Measurements from ENCODE around the gene LRRN3. TPM values are rescaled to one million over a fixed set of nuclear protein-coding genes. Genes with fewer than 3 reads are reported as not detected.

LRRN3 gene
- total RNA-seq, 1 donor from 2014 or later = 1.7 TPM

- no peak overlapping the region for H3K27ac Mint-ChIP-seq
Observed at GRCh38 chr7:111103678-111104274, 12.8 kb downstream of the LRRN3 start.

DNA sequence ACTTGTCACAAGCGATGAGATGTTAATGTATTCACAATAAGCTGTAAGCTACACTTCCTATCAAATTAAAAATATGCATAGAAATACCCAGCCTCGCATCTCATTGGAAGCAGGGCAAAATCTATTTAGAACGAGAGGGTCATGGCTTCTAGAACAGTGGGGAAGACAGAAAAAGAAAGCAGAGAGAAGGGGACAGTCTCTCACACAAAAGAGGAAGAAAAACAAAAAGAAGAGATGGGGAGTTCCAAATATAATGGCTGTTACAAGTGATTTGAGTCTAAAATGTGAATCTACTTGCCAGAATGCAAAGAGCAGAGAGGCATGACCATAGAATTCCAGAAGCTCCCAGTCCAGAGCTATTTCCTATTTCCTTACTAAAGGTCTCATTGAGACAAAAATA lies 13.8 kb downstream of the LRRN3 start:
- Mint-ChIP-seq H3K4me3 (ENCODE audit: low read depth) (no peak overlapping the region), H3K36me3 (ENCODE audit: insufficient read depth) (no peaks in the 10 kb centered on the region), H3K4me1 (ENCODE audit: low read depth) (peaks cover 14% of the 10 kb centered on the region), H3K27me3 (no peaks in the 10 kb centered on the region), H3K27ac (no peak overlapping the region), H3K9me3 (ENCODE audit: low read depth) (peaks cover 3% of the 10 kb centered on the region)
- TF ChIP-seq, protein P1, sequence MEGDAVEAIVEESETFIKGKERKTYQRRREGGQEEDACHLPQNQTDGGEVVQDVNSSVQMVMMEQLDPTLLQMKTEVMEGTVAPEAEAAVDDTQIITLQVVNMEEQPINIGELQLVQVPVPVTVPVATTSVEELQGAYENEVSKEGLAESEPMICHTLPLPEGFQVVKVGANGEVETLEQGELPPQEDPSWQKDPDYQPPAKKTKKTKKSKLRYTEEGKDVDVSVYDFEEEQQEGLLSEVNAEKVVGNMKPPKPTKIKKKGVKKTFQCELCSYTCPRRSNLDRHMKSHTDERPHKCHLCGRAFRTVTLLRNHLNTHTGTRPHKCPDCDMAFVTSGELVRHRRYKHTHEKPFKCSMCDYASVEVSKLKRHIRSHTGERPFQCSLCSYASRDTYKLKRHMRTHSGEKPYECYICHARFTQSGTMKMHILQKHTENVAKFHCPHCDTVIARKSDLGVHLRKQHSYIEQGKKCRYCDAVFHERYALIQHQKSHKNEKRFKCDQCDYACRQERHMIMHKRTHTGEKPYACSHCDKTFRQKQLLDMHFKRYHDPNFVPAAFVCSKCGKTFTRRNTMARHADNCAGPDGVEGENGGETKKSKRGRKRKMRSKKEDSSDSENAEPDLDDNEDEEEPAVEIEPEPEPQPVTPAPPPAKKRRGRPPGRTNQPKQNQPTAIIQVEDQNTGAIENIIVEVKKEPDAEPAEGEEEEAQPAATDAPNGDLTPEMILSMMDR (IDR thresholded peaks at IDR 0.05; ENCODE audit: unreplicated experiment) = no peak
- DNase-seq (ENCODE audit: low spot score, unreplicated experiment) = no peak

More at GRCh38 chr7:111103678-111104274, 12.8 kb downstream of the LRRN3 start:
- DNase-seq (ENCODE audit: low spot score, unreplicated experiment) = no peak
- H3K9me3 Mint-ChIP-seq (ENCODE audit: low read depth) = peaks cover 3% of the 10 kb centered on the region
- TF ChIP-seq, protein P1 (IDR thresholded peaks at IDR 0.05; ENCODE audit: unreplicated experiment) = no peak
- H3K4me3 Mint-ChIP-seq (ENCODE audit: low read depth) = no peak overlapping the region
- peaks cover 14% of the 10 kb centered on the region for H3K4me1 Mint-ChIP-seq (ENCODE audit: low read depth)
- H3K27me3 Mint-ChIP-seq = no peaks in the 10 kb centered on the region
- no peaks in the 10 kb centered on the region for H3K36me3 Mint-ChIP-seq (ENCODE audit: insufficient read depth)

GRCh38 chr7:111105269-111105668 lies 14.3 kb downstream of the LRRN3 start:
- Mint-ChIP-seq H3K27me3 (no peaks in the 10 kb centered on the region), H3K4me1 (ENCODE audit: low read depth) (peaks cover 14% of the 10 kb centered on the region), H3K4me3 (ENCODE audit: low read depth) (no peak overlapping the region), H3K36me3 (ENCODE audit: insufficient read depth) (no peaks in the 10 kb centered on the region), H3K27ac (no peak overlapping the region), H3K9me3 (ENCODE audit: low read depth) (peaks cover 3% of the 10 kb centered on the region)
- no peak for DNase-seq (ENCODE audit: low spot score, unreplicated experiment)
- TF ChIP-seq, protein P1 (IDR thresholded peaks at IDR 0.05; ENCODE audit: unreplicated experiment) = no peak

DNA sequence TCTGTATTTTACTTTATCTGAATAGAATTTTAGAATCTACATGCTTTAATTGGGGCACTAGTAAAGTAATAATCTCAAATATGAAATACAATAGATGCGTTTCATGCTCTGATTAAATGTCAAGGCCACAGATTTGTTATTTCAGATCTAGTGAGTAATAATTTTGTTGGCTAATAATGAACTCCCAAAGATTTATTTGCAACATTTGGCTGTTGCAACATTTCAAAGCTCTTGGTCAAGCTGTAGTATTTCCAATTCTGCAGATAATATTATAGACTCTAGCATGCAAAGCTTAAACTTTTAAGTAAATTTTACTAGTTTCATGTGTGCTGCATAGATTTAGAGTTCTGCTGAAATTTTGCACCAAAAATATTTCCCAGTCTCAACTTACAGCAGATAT lies 16.7 kb downstream of the LRRN3 start:
- no peaks in the 10 kb centered on the region for H3K36me3 Mint-ChIP-seq (ENCODE audit: insufficient read depth)
- H3K27me3 Mint-ChIP-seq = no peaks in the 10 kb centered on the region
- no peaks in the 10 kb centered on the region for H3K9me3 Mint-ChIP-seq (ENCODE audit: low read depth)

GRCh38 chr7:111108000-111108399 lies 17.1 kb downstream of the LRRN3 start:
- H3K4me1 Mint-ChIP-seq (ENCODE audit: low read depth) = peaks cover 10% of the 10 kb centered on the region
- no peaks in the 10 kb centered on the region for H3K9me3 Mint-ChIP-seq (ENCODE audit: low read depth)
- no peak overlapping the region for H3K27ac Mint-ChIP-seq
- no peaks in the 10 kb centered on the region for H3K27me3 Mint-ChIP-seq
- no peaks in the 10 kb centered on the region for H3K36me3 Mint-ChIP-seq (ENCODE audit: insufficient read depth)
- H3K4me3 Mint-ChIP-seq (ENCODE audit: low read depth) = no peak overlapping the region
- no peak for DNase-seq (ENCODE audit: low spot score, unreplicated experiment)
- TF ChIP-seq, protein P1 (IDR thresholded peaks at IDR 0.05; ENCODE audit: unreplicated experiment) = no peak

More for the DNA sequence above, 16.7 kb downstream of the LRRN3 start:
- Mint-ChIP-seq H3K4me1 (ENCODE audit: low read depth) (peaks cover 13% of the 10 kb centered on the region), H3K27ac (no peak overlapping the region), H3K4me3 (ENCODE audit: low read depth) (no peak overlapping the region)
- TF ChIP-seq, protein P1 (IDR thresholded peaks at IDR 0.05; ENCODE audit: unreplicated experiment) = no peak
- no peak for DNase-seq (ENCODE audit: low spot score, unreplicated experiment)

All from progenitor cell of endocrine pancreas (in vitro differentiated cells).